ENCODE data around the gene TRPM3. TPM values are rescaled to one million over a fixed set of nuclear protein-coding genes. Genes with fewer than 3 reads are reported as not detected.

Gene TRPM3
- total RNA-seq, 1 donor = under 0.01 TPM

- DNase-seq (ENCODE audit: low read depth) = no peak
- H3K4me3 ChIP-seq (ENCODE audit: low read depth, low read length) = no peak overlapping the region
- no peak for TF ChIP-seq CTCF (IDR thresholded peaks at IDR 0.05; ENCODE audit: insufficient read depth, low read depth, low read length)
Observed at GRCh38 chr9:71106992-71107391, 14.4 kb downstream of the TRPM3 start.

GRCh38 chr9:71105192-71105591 is 16.2 kb downstream of the TRPM3 start:
- no peak for TF ChIP-seq CTCF (IDR thresholded peaks at IDR 0.05; ENCODE audit: insufficient read depth, low read depth, low read length)
- no peak overlapping the region for H3K4me3 ChIP-seq (ENCODE audit: low read depth, low read length)
- DNase-seq (ENCODE audit: low read depth) = no peak

- no peak for TF ChIP-seq CTCF (IDR thresholded peaks at IDR 0.05; ENCODE audit: insufficient read depth, low read depth, low read length)
- H3K4me3 ChIP-seq (ENCODE audit: low read depth, low read length) = no peak overlapping the region
- no peak for DNase-seq (ENCODE audit: low read depth)
Observed at GRCh38 chr9:71098801-71099200, 22.6 kb downstream of the TRPM3 start.

GRCh38 chr9:71097671-71098070 is 23.8 kb downstream of the TRPM3 start:
- H3K4me3 ChIP-seq (ENCODE audit: low read depth, low read length) = no peak overlapping the region
- no peak for TF ChIP-seq CTCF (IDR thresholded peaks at IDR 0.05; ENCODE audit: insufficient read depth, low read depth, low read length)

GRCh38 chr9:71096421-71097108 is 24.9 kb downstream of the TRPM3 start:
- no peak for TF ChIP-seq CTCF (IDR thresholded peaks at IDR 0.05; ENCODE audit: insufficient read depth, low read depth, low read length)
- no peak for DNase-seq (ENCODE audit: low read depth)
- no peak overlapping the region for H3K4me3 ChIP-seq (ENCODE audit: low read depth, low read length)

More at GRCh38 chr9:71097671-71098070, 23.8 kb downstream of the TRPM3 start:
- no peak for DNase-seq (ENCODE audit: low read depth)

GRCh38 chr9:71094708-71095251 is 26.6 kb downstream of the TRPM3 start:
- H3K4me3 ChIP-seq (ENCODE audit: low read depth, low read length) = no peak overlapping the region
- no peak for TF ChIP-seq CTCF (IDR thresholded peaks at IDR 0.05; ENCODE audit: insufficient read depth, low read depth, low read length)
- DNase-seq (ENCODE audit: low read depth) = no peak

Data from fibroblast of villous mesenchyme (primary cell).